Kidney capillary endothelial cell (primary cell): Measurements from ENCODE around the gene ALK.

Experiments
- DNase-seq: peaks from one replicate; pipeline ENCODE4 v3.0.0-alpha.2; 2018; ENCODE audit warnings: low spot score

The ALK gene

DNA sequence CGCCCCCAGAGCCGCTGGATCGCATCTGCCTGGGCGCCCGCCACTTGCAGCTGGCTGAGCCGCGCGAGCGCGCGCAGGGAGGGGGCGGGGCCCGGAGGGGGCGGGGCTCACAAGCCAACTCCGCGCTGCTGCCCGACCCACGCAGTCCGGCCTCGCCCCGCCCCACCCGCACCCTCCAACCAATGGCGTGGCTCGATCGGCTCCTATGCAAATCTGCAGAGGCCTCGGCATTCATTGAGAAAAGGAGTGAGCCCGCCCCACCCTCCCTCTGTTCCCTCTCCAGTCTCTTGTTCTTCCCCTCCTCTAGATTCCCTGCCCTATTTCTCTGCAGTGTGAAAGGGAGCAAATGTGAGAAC is at the start of gene ALK:
TSS of gene ALK (minus strand) at position 27 of the 356 bp plus-strand sequence. CDS start 927 bp downstream, outside the sequence.
- DNase-seq: peak; percentile 32

GRCh38 chr2:29966266-29966665 is 44.9 kb upstream of the ALK start:
- DNase-seq: no peak

DNA sequence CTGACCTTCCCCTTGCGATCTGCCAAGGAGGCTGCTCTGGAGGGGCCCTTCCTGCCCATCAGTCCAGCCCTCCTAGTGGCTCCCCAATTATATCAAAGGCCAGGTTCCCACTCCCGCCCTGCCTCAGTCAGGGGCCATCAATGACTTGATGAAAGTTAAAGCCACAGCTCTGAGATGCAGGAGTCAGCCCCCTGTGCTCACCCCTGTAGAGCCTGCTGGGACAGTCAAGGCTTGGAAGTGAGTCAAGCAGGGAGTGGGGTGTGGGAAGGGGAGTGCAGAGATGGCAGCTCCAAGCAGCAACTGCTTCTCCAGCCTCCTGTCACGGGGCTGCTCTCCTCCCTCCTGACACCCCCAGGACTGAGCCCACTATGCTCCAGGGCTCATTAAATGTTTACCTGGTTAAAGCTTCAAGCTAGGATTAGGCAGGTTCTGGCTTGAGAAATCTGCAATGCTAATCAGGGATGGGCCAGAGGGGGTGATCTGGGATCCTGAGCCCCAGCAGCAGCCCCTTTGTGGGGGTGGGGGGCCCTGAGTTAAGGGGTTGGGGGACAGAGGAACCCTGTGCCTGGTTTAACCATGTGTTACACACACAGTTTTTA is 42.7 kb upstream of the ALK start:
- DNase-seq: no peak

- DNase-seq: no peak
Observed at GRCh38 chr2:29962922-29963321, 41.5 kb upstream of the ALK start.

DNA sequence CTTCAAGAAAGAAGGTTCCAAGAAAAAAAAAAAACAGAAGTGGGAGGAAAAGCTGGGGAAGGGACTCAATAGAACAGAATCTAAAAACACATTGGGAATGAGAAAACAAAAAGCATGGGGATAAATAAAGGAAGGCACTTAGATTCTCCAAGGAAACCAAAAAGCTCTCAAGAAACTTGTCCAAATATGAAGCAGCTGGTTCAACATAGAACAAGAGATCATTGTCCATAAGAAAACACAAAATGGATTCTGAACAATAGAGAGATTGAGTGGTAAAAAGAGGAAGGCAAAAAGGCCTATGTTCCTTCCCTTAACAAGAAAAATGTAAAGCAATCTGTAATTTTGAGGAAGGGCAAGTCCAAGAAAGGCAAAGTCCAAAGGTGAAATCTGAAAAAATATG is 32.9 kb upstream of the ALK start:
- no peak for DNase-seq

- DNase-seq: no peak
Observed at GRCh38 chr2:29952973-29953372, 31.6 kb upstream of the ALK start.

- no peak for DNase-seq
Observed at GRCh38 chr2:29951576-29951975, 30.2 kb upstream of the ALK start.

GRCh38 chr2:29950481-29950880 is 29.1 kb upstream of the ALK start:
- DNase-seq: no peak

DNA sequence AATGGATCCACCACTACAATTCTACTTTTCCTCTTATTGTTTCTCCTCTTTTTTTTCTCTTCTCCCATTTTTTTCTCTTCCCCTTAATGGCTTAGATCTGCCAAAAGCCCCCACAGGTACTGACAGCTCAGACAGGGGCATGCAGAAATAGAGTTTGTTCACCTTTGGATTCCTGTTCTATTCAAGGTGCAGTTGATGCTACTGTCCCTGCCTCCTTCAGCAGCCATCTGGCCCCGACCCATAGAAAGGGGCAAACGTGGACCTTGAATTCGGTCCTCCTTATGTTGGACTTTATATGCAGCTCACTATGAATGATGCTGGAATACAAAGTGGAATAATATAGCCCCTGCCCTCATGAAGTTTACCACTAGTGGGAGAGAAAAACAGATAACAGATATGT is 27.7 kb upstream of the ALK start:
- no peak for DNase-seq

DNA sequence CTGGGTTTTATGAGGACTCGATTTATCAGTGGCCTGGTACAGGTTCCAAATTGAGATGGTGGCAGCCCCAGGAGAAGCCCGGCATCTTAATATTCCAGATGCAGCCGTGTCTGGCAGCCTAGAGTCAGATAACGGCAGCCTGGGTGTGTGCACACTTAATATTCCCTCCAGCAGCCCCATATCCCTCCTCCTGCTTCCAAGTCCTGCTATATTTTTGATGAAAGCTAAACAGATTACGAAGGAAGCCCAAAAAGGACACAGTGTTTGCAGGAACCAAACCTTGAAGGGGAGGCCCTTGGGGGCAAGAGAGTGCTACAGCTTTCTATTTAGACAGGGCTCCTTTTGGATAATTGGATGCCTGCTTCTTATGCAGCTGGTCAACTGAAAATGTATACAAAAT is 25.1 kb upstream of the ALK start:
- DNase-seq: no peak

DNA sequence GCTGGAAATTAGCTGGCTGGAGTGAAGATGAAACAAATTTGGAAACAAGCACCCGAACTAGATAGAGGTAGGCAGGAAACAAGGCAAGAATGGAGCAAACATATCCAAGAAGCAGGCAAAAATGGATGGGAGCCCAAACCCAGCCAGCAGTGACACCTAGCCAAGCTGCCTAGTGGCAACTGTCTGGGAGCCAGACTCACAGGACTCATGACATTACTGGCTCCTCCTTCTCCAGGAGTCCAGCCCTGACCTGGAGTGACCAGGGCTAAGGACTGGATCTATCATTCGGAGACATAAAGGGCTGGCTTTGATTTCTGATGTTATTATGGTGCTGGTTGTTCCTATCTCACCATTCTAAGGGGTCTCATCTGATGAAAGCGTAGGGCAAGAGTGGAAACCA is 21.3 kb upstream of the ALK start:
- no peak for DNase-seq

DNA sequence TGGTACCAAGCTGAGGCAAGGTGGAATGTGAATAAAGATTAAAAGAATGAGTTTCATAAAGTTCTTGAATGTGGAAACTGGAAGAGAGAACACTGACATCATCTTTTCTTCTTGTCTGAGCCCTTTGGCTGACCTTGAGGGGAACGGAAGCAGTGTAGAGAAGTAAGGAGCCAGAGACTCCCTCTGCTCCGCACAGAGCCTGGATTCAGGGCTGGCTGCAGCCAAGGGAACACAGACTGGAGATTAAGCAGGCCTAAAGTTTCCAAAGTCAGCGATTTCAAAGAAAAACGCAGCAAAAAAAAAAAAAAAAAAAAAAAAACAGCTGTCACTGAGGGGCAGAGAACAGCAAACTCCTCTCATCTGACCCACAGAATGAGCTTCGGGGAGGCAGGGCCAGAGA is 19.3 kb upstream of the ALK start:
- no peak for DNase-seq

DNA sequence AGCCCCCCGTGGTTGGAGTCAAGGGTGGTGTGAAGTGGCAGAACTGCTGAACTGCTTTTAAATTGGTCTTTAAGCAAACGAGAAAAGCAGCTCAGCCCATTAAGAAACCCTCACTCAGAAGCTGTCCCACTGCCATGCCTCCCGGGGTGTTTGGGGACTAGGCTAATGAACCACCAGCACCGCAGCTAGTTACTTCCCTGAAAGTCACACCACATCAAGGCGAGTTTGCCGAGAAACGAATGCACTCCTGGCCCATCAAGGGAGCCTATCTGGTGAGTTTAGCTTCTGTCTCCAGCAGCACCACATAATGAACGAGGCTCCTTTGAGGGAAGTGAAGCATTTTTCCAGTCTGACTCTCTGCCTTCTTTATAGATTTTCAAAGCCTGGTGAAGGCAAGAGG is 14.6 kb upstream of the ALK start:
- DNase-seq: no peak

- no peak for DNase-seq
Observed at GRCh38 chr2:29931818-29932217, 10.4 kb upstream of the ALK start.

- peak; percentile 36 for DNase-seq
Observed at GRCh38 chr2:29923110-29923721, 1.8 kb upstream of the ALK start.

- no peak for DNase-seq
Observed at GRCh38 chr2:29922605-29923004, 1.2 kb upstream of the ALK start.

DNA sequence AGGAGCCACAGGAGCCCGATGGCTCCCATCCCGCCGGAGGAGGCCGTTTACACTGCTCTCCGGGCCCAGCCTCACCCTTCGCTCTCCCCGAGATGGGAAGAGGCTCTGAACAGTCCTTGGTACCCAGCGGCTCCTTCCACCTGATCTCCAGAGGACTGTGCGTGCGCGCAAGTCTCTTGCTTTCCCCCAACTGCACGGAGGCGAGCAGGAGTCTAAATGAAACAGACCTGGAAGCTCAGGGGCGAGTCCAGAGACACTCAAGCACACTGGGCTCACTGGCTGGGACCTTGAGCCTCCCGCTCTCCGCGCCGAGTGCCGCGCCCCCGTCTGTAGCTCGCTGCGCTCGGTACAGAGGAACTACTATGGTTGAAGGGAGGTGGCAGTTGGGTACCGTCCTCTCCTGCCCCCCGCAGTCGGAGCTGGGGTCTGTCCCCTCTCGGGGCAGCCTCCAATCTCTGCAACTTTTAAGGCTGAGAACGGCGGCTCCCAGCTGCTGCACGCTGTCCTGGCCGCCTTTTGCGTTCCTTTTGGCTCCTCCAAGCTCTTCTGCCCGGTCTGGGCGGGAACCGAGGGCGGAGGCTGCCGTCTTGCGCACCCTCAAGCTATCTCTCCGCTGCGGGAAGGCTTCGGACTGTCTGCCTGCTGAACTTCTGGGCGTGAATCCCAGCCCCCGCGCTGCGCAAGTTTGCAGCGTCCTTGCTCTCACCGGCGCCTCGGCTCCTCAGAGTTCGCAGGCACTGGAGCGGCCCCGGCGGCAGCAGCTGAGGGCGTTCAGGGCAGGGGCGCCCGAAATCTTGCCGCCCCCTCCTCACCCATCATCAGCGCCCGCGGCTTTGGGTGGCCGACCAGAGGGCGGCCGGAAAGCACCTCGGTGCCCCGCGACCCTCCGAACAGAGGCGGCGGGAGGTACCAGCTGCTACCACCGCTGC is 491 bp downstream of the ALK start:
- DNase-seq: no peak

DNA sequence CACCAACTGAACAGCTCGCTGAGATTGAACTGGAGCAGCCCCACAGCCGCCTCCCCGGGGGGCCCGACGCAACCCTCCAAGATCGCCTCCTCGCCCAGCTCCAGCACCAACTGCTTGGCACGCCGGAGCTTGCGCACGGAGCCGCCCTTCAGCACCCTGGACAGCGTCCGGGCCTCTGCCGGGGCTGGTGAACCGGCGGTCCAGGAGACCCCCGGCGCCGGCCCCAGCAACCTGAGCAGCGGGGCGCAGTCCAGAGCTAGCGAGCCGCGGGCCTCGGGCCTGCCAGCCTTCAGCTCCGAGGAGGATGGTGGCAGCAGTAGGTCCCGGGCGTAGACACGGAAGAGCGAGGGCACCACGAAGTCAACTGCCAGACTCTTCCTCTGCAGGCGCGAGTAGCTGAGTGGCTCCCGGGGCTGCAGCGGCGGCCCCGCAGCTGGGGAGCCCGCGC is 1.2 kb downstream of the ALK start:
- DNase-seq: peak; percentile 21

DNA sequence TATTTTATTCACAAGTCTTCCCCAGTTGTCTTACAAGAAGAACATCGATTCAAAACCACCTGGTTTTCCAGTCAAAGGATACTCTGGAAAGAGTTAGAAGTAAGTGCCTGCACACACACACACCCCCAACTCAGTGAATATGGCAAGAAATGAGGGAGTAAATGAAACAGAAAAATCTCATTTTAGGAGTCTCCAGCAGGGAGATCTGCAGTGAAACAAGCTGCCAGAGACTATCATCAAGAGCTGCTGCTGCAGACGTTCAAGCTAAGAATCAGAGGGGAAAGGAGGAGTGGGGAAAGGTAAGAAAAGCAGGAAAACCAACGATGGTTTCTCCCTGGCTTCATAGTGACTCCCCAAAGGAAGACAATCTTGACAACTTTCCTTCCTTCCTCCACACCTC is 2.4 kb downstream of the ALK start:
- DNase-seq: no peak

- no peak for DNase-seq
Observed at GRCh38 chr2:29917781-29918180, 3.6 kb downstream of the ALK start.

DNA sequence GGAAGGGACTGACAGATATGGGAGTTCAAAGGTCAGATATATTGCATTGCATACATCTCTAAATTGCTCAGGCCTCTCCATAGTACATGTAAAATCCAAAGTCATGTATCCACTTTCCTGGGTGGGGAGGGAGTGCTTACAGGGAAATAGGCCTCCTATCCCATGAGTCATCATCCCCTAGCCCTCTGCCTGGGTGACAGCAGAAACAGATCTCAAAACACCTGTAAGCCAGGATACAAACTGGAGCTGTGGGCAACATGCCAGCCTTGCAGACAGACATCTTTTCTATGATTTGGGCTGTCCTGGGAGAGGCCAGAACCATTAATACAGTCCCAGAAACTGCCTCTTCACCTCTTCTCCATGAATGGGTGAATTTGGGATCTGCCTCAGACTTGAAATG is 4.8 kb downstream of the ALK start:
- no peak for DNase-seq

DNA sequence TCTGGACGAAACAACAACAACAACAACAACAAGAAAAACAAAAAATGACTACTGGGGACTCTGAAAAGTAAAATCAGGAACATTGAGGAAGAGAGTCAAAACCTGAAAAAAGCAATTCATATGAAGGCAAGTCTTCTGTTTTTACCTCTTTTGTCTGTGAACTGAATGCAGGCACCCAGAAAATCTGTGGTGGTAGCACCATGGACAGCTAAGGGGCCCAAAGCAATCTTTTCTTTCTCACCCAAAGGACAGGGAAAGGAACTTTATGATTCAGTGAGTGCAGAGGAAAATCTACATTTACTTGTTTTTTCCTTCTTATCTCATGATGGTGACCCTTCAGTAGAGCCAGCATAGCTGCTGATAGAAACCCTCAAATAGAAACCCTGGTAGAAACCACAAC is 10.4 kb downstream of the ALK start:
- DNase-seq: no peak

DNA sequence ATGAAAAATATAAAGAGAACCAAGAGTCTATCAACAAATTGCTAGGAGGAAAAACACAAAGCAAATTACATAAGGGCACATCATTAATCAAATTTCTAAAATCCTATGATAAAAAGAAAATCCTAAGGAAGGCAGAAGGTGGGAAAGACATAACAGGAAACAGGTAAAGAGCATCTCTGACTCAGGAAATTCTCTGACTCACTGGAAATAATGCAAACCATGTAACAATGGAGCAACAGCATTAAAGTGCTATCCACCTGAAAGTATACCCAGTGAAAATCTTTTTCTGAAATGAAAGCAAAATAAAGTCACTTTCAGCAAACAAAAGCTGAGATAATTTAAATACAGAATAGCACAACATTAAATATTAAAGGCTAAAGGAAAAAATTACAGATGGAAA is 10.9 kb downstream of the ALK start:
- DNase-seq: no peak
